ENCODE results near the gene PRDM16.

PRDM16 gene

DNA sequence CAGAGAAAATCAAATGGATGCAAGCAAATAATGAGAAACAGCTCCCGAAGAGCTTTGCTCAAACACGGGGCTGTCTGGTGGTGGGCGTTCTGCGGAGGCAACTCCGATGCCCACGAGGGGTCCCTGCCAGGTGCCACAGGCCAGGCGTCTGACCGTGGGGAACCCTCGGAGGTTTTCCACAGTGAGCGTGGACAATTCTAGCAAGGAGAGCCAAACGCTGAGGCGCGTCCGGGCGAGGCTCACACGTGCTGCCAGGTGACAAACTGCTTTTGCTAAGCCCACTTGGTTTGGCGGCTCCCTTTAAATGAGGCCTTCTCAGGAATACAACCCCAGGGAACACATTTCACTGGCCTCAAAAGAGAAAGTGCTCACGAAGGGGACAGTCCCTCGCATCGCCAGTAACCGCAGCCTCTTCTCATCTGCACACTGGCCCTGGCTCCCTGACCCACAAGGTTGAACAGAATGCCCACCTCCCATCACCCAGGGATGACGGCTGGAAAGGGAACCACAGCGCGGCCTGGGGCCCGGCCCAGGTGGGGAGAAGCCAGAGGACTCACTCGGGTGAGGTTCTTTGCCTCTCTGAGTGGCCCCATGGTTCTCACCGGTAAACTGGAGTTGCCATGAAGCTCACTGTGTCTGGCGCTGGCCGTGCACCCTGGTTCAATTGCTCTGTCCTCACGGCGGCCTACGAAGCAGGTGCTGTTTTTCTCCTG is 97.4 kb downstream of the PRDM16 start:
- DNase-seq (ENCODE audit: low spot score): no peak
- in situ Hi-C loops (cut with MboI; ENCODE audit: low sequenced_read_pairs, unreplicated experiment): no loop called here
- TF ChIP-seq, protein P1, sequence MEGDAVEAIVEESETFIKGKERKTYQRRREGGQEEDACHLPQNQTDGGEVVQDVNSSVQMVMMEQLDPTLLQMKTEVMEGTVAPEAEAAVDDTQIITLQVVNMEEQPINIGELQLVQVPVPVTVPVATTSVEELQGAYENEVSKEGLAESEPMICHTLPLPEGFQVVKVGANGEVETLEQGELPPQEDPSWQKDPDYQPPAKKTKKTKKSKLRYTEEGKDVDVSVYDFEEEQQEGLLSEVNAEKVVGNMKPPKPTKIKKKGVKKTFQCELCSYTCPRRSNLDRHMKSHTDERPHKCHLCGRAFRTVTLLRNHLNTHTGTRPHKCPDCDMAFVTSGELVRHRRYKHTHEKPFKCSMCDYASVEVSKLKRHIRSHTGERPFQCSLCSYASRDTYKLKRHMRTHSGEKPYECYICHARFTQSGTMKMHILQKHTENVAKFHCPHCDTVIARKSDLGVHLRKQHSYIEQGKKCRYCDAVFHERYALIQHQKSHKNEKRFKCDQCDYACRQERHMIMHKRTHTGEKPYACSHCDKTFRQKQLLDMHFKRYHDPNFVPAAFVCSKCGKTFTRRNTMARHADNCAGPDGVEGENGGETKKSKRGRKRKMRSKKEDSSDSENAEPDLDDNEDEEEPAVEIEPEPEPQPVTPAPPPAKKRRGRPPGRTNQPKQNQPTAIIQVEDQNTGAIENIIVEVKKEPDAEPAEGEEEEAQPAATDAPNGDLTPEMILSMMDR (IDR thresholded peaks at IDR 0.05; ENCODE audit: borderline replicate concordance, control extremely low read depth, extremely low read depth, insufficient read depth, missing control alignments): no peak

DNA sequence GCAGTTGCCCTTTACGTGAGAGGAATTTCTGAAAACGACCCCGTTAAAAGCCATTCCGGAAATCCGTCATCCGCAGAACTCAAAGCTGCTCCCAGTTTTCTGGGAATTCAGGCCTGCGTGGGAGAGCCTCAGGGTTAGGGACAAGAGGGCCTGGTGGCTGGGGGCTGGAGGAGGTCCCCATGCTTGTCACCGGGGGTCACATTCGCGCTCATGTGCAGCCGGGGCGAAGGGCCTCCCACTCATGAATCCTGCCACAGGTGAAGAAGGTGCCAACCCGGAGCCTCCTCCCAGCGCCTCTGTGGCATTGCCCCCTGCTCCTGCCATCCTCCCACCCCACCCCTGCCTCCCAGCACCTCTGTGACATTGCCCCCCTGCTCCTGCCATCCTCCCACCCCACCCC is 98.3 kb downstream of the PRDM16 start:
- no peak for DNase-seq (ENCODE audit: low spot score)
- TF ChIP-seq, protein P1 (IDR thresholded peaks at IDR 0.05; ENCODE audit: borderline replicate concordance, control extremely low read depth, extremely low read depth, insufficient read depth, missing control alignments): no peak
- in situ Hi-C loops (cut with MboI; ENCODE audit: low sequenced_read_pairs, unreplicated experiment): no loop called here

DNA sequence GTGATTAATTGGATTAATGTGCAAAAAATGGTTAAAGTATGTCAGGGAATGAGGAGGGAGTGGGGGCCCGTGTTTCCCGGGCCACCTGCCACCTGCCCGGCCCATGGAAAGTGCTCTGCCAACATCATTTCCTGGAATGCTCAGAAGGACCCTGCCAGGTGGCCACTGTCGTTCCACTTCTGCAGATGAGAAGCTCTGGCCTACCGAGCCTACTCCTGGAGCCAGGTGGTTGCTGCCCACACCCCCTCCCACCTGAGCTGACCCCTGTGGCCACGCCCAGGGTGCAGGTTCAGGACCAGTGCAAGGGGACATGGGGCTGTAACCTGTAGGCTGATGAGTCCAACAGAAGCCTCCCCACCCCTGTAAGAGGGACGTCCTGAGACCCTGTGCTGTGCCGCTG is 99.7 kb downstream of the PRDM16 start:
- no peak for DNase-seq (ENCODE audit: low spot score)
- TF ChIP-seq, protein P1 (IDR thresholded peaks at IDR 0.05; ENCODE audit: borderline replicate concordance, control extremely low read depth, extremely low read depth, insufficient read depth, missing control alignments): no peak
- in situ Hi-C loops (cut with MboI; ENCODE audit: low sequenced_read_pairs, unreplicated experiment): no loop called here

DNA sequence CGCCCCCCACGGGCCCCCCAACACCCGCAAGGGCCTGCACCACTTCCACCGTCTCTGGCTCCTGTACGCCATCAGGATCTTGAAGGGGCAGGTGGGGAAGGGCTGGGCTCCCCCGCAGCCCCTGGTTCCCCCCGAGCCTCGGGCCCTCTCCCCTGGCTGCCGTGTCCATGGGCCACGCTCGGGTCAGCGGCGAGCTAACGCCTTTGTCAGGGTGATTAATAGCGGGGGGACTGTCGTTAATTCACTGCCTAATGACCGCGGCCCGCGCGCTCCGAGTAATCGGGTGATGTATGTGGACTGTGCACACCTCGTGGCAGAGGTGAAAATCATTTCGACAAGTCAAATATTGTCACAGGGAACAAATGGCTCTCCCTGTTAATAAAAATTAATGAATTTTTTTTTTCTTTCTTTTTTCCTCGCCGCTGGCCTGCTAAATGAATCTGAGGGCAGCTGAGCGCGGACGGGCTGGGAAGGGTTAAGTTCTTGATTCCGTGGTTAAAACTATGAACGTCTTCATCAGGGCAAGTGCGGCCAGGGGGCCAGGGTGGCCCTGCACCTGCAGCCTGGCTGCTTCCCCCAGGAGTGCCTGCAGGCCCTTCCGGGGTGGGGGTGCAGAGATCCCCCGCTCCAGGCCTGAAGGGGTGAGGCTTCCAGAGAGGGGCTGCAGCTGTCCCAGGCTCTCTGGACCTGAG is 100.8 kb downstream of the PRDM16 start:
- TF ChIP-seq, protein P1 (IDR thresholded peaks at IDR 0.05; ENCODE audit: borderline replicate concordance, control extremely low read depth, extremely low read depth, insufficient read depth, missing control alignments): no peak
- in situ Hi-C loops (cut with MboI; ENCODE audit: low sequenced_read_pairs, unreplicated experiment): no loop called here
- DNase-seq (ENCODE audit: low spot score): no peak

DNA sequence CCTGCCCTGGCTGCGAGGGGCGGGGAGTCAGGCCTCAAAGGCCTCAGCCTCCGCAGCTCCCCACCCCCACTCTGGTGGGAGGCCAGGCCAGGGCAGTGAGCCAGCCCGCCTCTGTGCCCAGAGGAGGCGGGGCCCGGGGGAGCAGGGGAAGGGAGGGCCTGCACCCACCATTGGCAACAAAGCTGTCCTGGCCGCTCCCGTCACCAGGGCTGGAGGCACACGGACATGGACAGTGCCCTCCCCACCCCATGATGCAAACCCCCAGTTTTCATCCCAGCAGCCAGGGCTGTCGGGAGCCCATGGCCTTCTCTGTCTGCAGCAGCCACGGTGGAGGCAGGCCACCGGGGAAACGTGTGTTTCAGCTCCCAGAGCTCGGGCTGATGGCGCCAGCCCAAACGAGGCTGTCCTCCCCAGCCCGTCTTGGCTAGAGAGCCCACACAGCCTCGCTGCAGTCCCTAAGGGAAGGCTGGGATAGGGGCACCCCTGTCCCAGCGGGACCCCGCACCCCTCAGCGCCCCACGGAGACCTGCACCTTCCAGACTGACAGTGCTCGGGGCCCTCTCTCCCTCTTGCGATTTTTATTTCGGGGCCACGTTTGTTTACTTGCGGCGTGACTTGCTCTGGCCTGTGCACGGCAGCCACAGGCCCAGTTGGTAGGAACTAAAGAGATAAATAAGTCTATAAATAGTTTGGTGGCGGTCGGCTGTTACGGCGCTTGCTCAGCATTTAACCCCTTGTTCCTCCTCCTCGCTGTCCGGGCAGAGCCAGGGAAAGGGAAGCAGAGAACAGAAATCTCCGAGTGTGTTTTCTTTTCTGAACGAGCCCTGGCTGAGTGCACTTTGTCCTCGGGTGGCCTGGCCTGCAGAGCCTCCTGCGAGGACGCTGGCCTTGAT is 101.8 kb downstream of the PRDM16 start:
- in situ Hi-C loops (cut with MboI; ENCODE audit: low sequenced_read_pairs, unreplicated experiment): no loop called here
- TF ChIP-seq, protein P1 (IDR thresholded peaks at IDR 0.05; ENCODE audit: borderline replicate concordance, control extremely low read depth, extremely low read depth, insufficient read depth, missing control alignments): no peak
- no peak for DNase-seq (ENCODE audit: low spot score)

DNA sequence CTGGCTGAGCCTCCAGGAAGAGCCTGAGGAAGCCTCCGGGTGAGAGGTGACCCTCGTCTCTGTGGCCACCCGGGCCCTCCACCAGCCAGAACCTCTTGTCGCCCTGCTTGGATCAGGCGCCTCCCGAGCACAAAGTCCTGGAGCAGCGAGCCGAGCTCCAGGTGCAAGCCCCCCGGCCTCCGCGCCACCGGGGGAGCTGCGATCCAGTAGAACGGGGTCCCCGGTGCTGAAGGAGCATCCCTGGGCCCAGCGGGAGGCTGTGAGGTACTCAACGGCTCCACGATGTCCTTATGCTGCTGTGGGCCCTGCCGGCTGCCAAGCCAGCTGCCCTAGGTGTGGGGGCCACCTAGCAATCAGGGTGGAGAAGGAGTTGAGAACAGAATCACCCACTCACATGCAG is 102.8 kb downstream of the PRDM16 start:
- TF ChIP-seq, protein P1 (IDR thresholded peaks at IDR 0.05; ENCODE audit: borderline replicate concordance, control extremely low read depth, extremely low read depth, insufficient read depth, missing control alignments): no peak
- in situ Hi-C loops (cut with MboI; ENCODE audit: low sequenced_read_pairs, unreplicated experiment): no loop called here
- DNase-seq (ENCODE audit: low spot score): no peak
